H1 (cell line): ENCODE results near the gene AFF1. TPM values are rescaled to one million over a fixed set of nuclear protein-coding genes. Genes with fewer than 3 reads are reported as not detected.

Experiments used
- KDM5A ChIP-seq: fragments of 200-600 bp; IDR thresholded peaks from 2 replicates; pipeline ENCODE4 v1.7.1; 2012; ENCODE audit warnings: mild to moderate bottlenecking, low read length, inconsistent platforms, mixed read lengths
- NANOG ChIP-seq: IDR thresholded peaks from 2 replicates; pipeline ENCODE4 v1.6.1; 2011; ENCODE audit warnings: low read length, low read depth, mild to moderate bottlenecking, inconsistent platforms; ENCODE audit not compliant: insufficient read depth, poor library complexity, severe bottlenecking
- polyA plus RNA-seq, 7 experiments: library from polyadenylated mRNA; depleted of rRNA in 3 of 7; stranded (reverse) in 5 of 7; unstranded in 2 of 7; fragments of >200 nt in 5 of 7; fragments of 200-250 nt in 2 of 7; gene quantifications; 1 replicate in 5 of 7; 2 replicates in 1 of 7; 4 replicates in 1 of 7; pipeline versions ENCODE4 v1.2.1 to v1.2.3, GENCODE V29; 2011 to 2013; ENCODE audit warnings: missing spikeins in 2 of 7, mixed read lengths in 2 of 7
- total RNA-seq: library from RNA; stranded (reverse); fragmentation: NEBNext Ultra II Directional; extraction: Animal tissue kit (Norgen Biotek cat#: 25700); gene quantifications from 2 replicates; pipeline ENCODE4 v1.2.1, GENCODE V29; 2021
- TF ChIP-seq, protein P1 (sequence below): IDR thresholded peaks from 2 replicates; pipeline ENCODE4 v1.6.1; 2011; ENCODE audit warnings: low read length, improper control_type of control experiment

The AFF1 gene
- total and polyA plus RNA-seq, 2 of the 8 experiments (the other 6 are each of a cell fraction or from before 2014, with no cell fraction given) = 14.8 to 85.5 TPM

DNA sequence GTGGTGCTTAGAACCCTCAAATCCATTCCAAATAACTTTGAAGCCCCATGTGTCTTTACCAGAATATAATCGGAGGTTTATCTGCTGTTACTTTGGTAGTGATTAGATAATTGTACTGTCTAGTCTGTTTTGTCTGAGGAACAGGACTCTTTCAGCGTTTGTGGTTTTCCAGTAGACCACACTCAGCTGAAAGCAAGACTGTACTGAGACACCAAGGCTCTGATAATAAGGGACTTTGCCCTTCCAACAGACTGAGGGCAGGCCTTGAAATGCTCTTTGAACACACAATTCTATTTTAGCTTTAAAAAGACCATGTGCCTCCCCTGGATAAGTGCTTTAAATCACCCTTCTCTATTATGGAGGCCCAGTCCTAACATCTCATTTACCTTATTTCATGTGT lies 209.5 kb downstream of the AFF1 start (continued):
- TF ChIP-seq, protein P1, sequence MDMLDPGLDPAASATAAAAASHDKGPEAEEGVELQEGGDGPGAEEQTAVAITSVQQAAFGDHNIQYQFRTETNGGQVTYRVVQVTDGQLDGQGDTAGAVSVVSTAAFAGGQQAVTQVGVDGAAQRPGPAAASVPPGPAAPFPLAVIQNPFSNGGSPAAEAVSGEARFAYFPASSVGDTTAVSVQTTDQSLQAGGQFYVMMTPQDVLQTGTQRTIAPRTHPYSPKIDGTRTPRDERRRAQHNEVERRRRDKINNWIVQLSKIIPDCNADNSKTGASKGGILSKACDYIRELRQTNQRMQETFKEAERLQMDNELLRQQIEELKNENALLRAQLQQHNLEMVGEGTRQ = no peak
- TF ChIP-seq NANOG (no peak), KDM5A (no peak)
